ENCODE measurements around the gene MCM3.

MCM3 gene

DNA sequence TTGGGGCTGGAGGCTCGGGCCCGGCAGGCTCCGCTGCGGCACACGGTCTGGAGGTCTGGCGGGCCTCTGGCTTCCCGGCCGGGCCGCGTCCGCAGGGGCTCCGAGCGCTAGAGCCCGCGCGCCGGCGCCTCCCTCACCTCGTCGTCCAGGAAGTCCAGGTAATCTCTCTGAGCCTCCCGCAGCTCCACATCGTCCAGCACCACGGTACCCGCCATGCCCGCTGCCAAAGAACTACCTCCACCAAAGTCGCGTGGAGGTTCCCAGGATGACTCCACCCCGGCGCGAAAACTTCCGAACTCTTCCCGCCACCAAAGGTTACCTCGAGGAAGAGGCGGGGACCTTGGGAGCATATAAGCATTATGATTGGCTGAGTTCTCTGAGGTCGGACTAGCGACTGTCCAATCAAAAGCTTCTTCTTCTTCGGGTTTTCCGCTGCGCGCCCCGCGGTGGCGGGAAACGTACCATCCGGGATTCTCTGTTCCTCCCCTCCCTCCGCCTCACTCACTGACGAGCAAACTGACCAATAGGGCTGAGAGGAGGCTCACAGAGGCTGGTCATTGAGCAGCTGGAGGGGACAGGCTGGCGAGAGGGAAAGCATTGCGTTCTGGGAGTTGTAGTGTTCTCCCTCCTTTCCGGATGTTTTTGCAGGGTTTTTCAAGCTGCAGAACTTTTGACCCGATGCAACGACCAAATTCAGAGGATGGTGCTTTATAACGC, at the start of gene MCM3:
TSS of gene MCM3 (minus strand) at position 283 of the 717 bp plus-strand sequence. CDS start at position 215, 68 bp downstream.
- peak; percentile 96 for DNase-seq (ENCODE audit: low spot score)

GRCh38 chr6:52333840-52334200, 49.3 kb upstream of the MCM3 start:
- no peak for DNase-seq (ENCODE audit: low spot score)

DNA sequence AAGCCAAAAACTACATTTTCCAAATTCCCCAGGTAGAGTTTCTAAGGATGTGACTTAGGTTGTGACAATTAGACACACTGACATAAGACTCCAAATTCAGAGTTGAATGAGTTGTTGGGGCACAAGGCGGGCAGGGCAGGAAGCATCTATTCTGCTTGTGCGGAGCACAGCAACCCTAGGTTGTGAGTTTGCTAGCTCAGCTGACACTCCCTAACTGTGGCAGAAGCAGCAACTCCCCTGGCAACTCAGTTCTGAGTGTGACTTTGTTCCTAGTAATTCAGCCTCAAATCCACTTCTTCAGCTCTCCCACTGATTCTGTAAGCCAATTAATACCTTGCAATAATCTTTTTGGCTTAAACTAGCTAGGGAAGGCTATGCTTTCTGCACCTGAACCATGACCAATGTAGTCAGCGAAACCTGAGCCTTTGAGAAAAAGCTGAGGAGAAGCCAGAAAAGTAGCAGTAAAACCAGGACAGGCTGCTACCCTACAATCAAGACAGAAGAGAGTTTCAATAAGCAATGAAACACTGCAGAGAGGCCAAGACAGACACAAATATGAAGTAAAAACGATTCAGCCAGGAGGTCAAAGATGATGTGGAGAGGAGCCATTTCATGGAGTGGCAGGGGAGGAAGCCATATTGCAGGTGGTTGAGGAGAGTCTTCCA, 47.4 kb upstream of the MCM3 start:
- no peak for DNase-seq (ENCODE audit: low spot score)

DNA sequence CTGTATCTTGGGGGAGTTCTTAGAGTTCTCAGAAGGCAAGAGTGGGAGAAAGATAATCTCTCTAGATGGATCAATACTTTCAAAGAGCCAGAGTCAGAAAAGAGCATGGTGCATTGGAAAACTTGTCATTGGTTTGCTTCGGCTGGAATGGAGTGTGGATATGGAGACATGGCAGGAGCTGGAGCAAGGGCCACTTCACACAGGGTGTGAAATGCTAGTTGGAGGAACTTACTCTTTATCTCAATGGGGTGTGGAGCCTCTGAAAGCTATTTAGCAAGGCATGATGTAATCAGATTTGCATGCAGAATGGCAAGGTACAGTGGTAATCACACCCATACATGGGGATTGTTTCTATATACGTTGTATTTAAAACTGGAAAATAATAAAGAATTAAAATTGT, 45.9 kb upstream of the MCM3 start:
- no peak for DNase-seq (ENCODE audit: low spot score)

DNA sequence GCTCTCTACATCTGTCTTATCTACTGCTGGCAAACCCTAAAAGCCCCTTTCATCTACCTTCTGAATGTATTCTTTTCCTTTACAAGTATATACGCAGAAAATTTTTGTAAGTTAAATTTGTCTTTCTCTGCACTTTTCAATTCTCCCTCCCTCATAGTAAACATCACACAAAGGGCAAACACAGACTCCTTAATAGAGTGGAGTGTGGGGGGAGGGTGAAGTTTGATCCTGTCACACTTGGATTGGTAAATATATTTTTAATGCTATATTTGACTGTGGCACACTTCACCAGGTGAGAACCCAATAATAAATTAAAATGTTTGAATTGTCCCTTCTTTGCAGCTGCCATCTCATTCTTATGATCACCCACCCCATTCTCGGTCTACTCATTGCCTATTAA, 44.2 kb upstream of the MCM3 start:
- DNase-seq (ENCODE audit: low spot score): no peak

- DNase-seq (ENCODE audit: low spot score): no peak
These were observed 43.7 kb upstream of the MCM3 start for GRCh38 chr6:52328303-52328662.

DNA sequence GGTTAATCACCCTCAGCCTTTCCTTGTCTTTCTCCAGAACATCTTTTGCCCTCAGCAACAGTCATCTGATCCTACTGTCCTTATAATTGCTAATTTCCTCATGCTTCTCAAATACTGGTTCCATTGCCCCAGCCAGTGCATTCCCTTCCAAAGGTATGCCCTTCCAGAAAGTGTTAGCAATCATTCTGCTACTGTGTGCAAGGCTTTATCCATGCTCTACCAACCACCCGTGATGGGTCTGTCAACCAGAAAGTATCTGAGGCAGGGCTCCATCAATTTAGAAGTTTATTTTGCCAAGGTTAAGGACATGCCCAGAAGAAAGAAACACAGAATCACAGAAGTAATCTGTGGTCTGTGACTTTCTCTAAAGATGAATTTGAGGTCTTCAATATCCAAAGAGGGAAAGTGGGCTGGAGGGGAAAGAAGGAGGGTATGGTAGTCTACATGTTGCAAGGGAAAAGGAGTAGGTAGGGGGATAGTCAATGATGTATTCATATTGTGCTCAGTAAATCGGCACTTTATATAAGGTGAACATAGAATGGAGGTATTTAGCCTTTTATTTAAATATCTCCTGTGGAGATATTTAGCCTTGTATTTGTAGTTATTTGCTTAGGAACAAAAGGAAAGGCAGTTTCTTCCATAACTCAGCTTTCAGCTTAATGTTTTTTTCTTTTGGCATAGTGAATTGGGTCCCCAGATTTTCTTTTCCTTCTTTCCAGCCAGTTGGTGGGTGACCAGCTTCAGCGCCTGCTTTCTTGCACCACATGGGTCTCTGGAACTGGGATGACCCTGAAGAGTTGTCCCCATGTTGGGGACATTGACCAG, 42.2 kb upstream of the MCM3 start:
- no peak for DNase-seq (ENCODE audit: low spot score)

DNA sequence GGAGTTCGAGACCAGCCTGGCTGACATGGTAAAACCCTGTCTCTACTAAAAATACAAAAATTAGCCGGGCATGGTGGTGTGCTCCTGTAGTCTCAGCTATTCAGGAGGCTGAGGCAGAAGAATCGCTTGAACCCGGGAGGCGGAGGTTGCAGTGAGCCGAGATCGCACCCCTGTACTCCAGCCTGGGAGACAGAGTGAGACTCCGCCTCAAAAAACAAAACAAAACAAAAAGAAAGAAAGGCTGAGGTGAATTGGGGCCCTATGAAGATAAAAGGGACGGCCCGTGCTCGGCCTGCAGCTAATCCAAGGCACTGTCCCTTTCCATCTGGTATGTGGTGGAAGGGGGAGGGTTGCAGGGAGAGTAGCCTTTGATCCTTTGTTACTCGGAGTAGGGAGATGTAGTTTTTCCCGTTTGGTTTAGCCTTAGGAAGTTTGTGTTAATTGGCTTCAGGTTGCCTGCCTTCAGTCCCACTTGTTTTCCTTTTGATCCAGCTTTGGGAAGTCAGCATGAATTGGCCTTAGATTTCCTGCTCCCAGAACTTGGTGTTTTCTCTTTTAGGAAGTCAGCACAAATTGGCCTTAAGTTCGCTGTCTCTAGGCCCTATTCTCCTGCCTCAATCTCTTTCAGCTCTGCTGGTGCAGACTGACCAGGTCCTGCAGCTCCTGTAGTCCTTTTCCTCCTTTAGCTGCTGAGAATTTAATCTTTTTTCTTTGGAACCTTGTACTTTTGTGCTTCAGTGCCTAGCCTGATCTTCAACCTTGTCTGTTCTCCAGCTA, 41.3 kb upstream of the MCM3 start:
- DNase-seq (ENCODE audit: low spot score): no peak

DNA sequence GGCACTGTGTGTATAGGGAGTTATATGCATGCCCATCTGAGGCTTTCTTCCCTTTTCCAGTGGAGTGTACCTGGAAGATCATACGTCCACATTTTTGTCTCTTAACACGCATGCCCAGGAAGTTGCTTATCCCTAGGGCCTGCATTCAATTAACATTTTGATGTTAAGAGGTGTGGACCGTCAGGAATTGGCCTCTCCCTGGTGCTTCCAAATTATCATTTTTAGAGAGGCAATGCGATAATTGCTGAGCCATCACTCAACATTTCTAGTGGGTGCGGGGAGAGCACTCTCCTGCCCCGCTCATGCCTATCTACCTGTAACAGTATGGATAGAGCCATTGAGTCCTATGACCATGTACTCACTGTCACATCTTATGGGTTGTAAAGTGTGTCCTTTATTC, 39.6 kb upstream of the MCM3 start:
- no peak for DNase-seq (ENCODE audit: low spot score)

GRCh38 chr6:52317841-52318581, 33.5 kb upstream of the MCM3 start:
- DNase-seq (ENCODE audit: low spot score): no peak

- no peak for DNase-seq (ENCODE audit: low spot score)
These were observed 32.7 kb upstream of the MCM3 start for GRCh38 chr6:52317211-52317610.

DNA sequence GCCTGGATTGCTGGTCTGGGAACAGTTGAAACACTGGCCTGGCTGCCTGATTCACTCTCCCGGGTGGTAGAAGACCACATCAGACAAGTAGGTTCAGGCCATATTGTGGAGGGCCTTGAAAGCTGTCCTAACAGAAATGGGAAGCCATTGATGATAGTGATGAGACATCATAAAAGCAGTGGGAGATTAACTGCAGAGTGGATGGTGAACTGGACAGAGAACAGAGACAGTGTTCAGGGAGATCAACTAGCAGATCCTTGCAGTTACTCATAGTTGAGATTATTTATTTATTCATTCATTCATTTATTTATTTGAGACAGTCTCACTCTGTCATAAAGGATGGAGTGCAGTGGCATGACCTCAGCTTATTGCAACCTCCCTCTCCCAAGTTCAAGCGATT, 30.2 kb upstream of the MCM3 start:
- DNase-seq (ENCODE audit: low spot score): no peak

GRCh38 chr6:52312461-52312860, 27.9 kb upstream of the MCM3 start:
- no peak for DNase-seq (ENCODE audit: low spot score)

DNA sequence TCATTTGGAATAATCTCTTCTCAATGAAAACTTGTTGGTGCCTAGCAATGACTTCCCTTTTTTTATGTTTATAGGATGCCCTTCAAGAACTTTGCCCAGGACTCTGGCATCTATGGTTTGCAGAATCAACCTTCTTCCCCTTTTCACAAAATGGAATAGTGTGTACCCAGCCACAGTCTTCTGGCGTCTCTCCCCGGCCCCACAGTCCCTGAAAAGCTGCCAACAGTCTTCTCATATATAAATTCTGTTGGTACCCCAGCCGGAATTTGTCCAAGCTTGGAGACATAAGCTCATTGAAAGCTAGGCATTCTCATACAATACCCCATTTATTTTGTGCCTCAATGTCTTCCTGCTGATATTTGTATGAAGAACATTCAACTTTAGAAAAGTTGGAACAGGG, 26.4 kb upstream of the MCM3 start:
- DNase-seq (ENCODE audit: low spot score): no peak

- no peak for DNase-seq (ENCODE audit: low spot score)
These were observed 23.4 kb upstream of the MCM3 start for GRCh38 chr6:52307900-52308372.

- no peak for DNase-seq (ENCODE audit: low spot score)
These were observed 22.7 kb upstream of the MCM3 start for GRCh38 chr6:52306972-52307870.

- no peak for DNase-seq (ENCODE audit: low spot score)
These were observed 21.6 kb upstream of the MCM3 start for GRCh38 chr6:52305948-52306767.

DNA sequence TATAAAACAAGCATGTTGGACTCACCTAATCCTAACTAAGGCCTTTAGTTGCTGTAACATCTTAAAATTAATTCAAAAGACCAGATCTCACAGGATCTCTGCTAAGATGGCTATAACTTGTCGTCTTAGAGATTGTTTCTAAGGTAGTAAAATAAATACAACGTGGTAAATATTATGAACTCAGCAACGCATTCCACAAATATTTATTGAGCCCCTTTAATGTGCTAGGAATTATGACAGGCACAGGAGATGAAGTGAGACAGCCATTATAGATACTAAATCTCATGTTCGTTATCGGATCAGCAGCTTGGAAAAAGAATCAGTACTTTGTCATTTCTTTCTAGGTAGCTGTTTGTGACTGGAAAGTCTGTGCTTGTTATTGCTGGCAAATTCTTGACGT, 20.9 kb upstream of the MCM3 start:
- DNase-seq (ENCODE audit: low spot score): no peak

GRCh38 chr6:52304983-52305390, 20.4 kb upstream of the MCM3 start:
- no peak for DNase-seq (ENCODE audit: low spot score)

GRCh38 chr6:52303178-52303577, 18.6 kb upstream of the MCM3 start:
- no peak for DNase-seq (ENCODE audit: low spot score)

All from left forelimb (tissue), 1 donor.